CD4-positive, CD25-positive, alpha-beta regulatory T cell (primary cell): ENCODE results near the gene KCTD6. TPM values are rescaled to one million over a fixed set of nuclear protein-coding genes. Genes with fewer than 3 reads are reported as not detected.

ENCODE experiments used
- ATAC-seq, 2 donors: fragments of 150-1000 bp; cut with Tn5 transposase; one replicate each; pipeline ENCODE4 v1.10.0; 2021; ENCODE audit warnings: low read depth in 2 of 2, moderate number of reproducible peaks in 2 of 2, moderate library complexity in 1 of 2
- DNase-seq, 3 donors: peaks; one replicate each; pipeline versions ENCODE4 v3.0.0 to v3.0.0-alpha.2; 2012 to 2022; ENCODE audit warnings: mixed read lengths in 1 of 3
- H3K27ac ChIP-seq: one replicate; pipeline ENCODE4 v1.7.0; 2013; ENCODE audit warnings: mild to moderate bottlenecking, low read length; ENCODE audit not compliant: insufficient read depth, poor library complexity, severe bottlenecking
- H3K27me3 ChIP-seq: one replicate; pipeline ENCODE4 v1.7.0; 2013; ENCODE audit warnings: low read length; ENCODE audit not compliant: control insufficient read depth, insufficient read depth
- H3K36me3 ChIP-seq: one replicate; pipeline ENCODE4 v1.7.0; 2013; ENCODE audit warnings: mild to moderate bottlenecking, low read length, moderate library complexity; ENCODE audit not compliant: control insufficient read depth, insufficient read depth
- H3K4me1 ChIP-seq: 2 replicates; pipeline ENCODE4 v1.7.0; 2013; ENCODE audit warnings: mild to moderate bottlenecking, low read length; ENCODE audit not compliant: insufficient read depth, control insufficient read depth, poor library complexity, severe bottlenecking
- H3K4me3 ChIP-seq: one replicate; pipeline ENCODE4 v1.7.0; 2013; ENCODE audit warnings: low read depth, mild to moderate bottlenecking, low read length, moderate library complexity
- H3K9me3 ChIP-seq, 2 experiments: 1 replicate in 1 of 2; 2 replicates in 1 of 2; pipeline ENCODE4 v1.7.0; 2013; ENCODE audit warnings: low read length in 2 of 2, mild to moderate bottlenecking in 1 of 2, moderate library complexity in 1 of 2; ENCODE audit not compliant: control insufficient read depth in 2 of 2
- H3K27ac Mint-ChIP-seq, 3 donors: one replicate each; pipeline ENCODE4 v1.8.0; 2020 to 2022; ENCODE audit warnings: mild to moderate bottlenecking in 3 of 3, mixed read lengths in 3 of 3, moderate library complexity in 2 of 3
- H3K27me3 Mint-ChIP-seq: one replicate; pipeline ENCODE4 v1.8.0; 2022; ENCODE audit warnings: mild to moderate bottlenecking, mixed read lengths
- H3K36me3 Mint-ChIP-seq: one replicate; pipeline ENCODE4 v1.8.0; 2020; ENCODE audit warnings: mixed read lengths
- H3K4me1 Mint-ChIP-seq, 4 donors: one replicate each; pipeline ENCODE4 v1.8.0; 2020 to 2022; ENCODE audit warnings: mixed read lengths in 4 of 4, mild to moderate bottlenecking in 1 of 4
- H3K4me3 Mint-ChIP-seq, 4 donors: one replicate each; pipeline ENCODE4 v1.8.0; 2020 to 2022; ENCODE audit warnings: mild to moderate bottlenecking in 4 of 4, mixed read lengths in 4 of 4, moderate library complexity in 3 of 4
- H3K9me3 Mint-ChIP-seq, 7 donors: one replicate each; pipeline ENCODE4 v1.8.0; 2020 to 2022; ENCODE audit warnings: mixed read lengths in 7 of 7, mild to moderate bottlenecking in 3 of 7, moderate library complexity in 2 of 7
- polyA plus RNA-seq, 4 donors: library from polyadenylated mRNA; unstranded; fragments of 300-500 nt; fragmentation: Illumina TruSeq; gene quantifications; one replicate each; pipeline ENCODE4 v1.2.3, GENCODE V29; 2021
- total RNA-seq: library from RNA; stranded (reverse); gene quantifications from one replicate; pipeline ENCODE4 v1.2.3, GENCODE V29; 2022

Gene KCTD6
- total and polyA plus RNA-seq, 5 donors from 2014 or later, result 5.8 to 14.3 (median 9.8) TPM

DNA sequence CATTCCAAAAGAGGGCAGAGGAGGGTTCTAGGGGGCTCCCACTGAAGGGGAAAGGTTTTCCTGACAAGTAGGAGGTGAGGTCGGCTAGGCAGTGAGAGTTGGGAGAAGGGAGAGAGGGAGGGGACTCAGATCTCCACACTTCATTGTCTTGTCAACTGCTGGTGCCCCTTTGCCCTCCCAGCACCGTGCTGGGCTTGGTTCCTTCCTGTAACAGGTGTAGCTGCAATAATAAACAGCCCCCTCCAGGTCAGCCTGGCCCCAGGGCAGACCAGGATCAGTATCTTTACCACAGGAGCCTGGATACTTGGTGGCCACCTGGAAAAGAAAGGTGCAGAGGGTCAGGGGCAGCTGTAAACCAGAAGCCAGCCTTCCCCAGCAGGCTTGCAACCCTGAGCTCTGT, 2.9 kb upstream of the KCTD6 start:
- Histone ChIP-seq H3K36me3 (no peaks in the 10 kb centered on the region), H3K4me3 (no peak overlapping the region), H3K27me3 (no peaks in the 10 kb centered on the region), H3K4me1 (peaks cover 26% of the 10 kb centered on the region), H3K9me3 (no peaks in the 10 kb centered on the region), H3K27ac (no peak overlapping the region)
- no peak for DNase-seq
- H3K4me3 Mint-ChIP-seq, result no peak overlapping the region
- no peak overlapping the region for H3K27ac Mint-ChIP-seq
- H3K9me3 Mint-ChIP-seq, result peaks cover 0 to 1% (median 0%) of the 10 kb centered on the region in 7 donors
- peaks cover 7% of the 10 kb centered on the region for H3K27me3 Mint-ChIP-seq
- peaks cover 19 to 38% (median 22%) of the 10 kb centered on the region in 4 donors for H3K4me1 Mint-ChIP-seq
- H3K36me3 Mint-ChIP-seq, result no peaks in the 10 kb centered on the region
- no peak for ATAC-seq

DNA sequence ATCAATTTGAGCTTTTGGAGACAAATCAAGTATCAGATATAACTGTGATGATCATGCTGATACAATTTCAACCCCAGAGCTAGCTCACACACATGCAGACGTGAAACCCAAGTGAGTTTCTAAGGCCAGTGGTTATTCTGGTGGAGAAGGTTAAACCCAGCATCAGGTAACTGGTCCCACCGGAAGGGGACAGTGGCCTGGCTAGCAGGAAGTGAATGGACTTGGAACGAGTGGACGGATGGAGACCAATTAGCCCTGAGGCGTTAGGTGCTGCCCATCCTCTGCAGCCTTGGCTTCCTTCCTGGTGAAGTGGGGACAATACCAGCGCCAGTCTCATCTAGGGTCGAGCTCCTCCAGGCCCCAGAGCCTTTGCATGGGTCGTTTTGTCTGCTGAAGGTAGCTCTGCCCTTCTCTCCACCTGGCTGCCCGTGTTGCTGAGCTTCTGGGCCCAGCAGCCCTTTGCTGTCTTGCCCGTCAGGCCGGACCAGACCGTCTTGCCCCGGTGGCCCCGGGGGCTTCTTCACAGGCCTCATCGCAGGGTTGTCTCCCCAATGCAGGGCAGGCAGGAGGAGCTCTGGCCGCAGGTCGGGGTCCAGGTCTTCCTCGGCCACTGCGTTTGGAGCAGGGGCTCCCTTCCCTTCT, 915 bp upstream of the KCTD6 start:
- H3K27me3 Mint-ChIP-seq, result peaks cover 5% of the 10 kb centered on the region
- H3K4me3 ChIP-seq, result no peak overlapping the region
- ATAC-seq (no peak), DNase-seq (peak in 1 of 3 donors; percentile 5)
- peak overlapping the region; percentile 58 for H3K27ac ChIP-seq
- peaks cover 32% of the 10 kb centered on the region for H3K4me1 ChIP-seq
- no peaks in the 10 kb centered on the region for H3K36me3 Mint-ChIP-seq
- H3K27me3 ChIP-seq, result no peaks in the 10 kb centered on the region
- H3K27ac Mint-ChIP-seq, result peak overlapping the region; percentile 79 to 97 (median 95)
- no peaks in the 10 kb centered on the region for H3K9me3 ChIP-seq
- no peaks in the 10 kb centered on the region for H3K9me3 Mint-ChIP-seq
- H3K36me3 ChIP-seq, result no peaks in the 10 kb centered on the region
- H3K4me3 Mint-ChIP-seq, result peak overlapping the region; percentile 80 to 90 (median 84)
- H3K4me1 Mint-ChIP-seq, result peaks cover 33 to 58% (median 38%) of the 10 kb centered on the region in 4 donors

DNA sequence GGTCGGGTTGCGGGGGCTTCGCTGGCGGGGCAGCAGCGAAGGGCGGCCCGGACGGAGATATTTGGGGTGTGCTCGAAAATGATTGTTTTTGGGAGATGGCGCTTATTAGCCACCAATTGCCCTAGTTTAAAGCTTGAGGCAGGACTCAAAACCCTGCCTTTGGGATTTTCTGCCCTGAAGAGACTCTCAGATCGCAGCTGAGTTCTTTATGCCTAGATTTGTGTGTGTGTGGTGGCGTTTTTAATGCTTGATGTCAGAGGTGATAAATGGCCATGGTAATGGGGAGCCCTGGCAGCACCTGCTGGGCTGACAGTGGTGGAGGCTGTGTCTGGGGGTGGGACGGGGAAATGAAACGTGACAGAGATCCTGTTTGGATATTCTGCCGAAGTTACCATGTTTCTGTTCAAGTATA, 604 bp downstream of the KCTD6 start:
- Histone ChIP-seq H3K27ac (peak overlapping the region; percentile 28), H3K4me3 (peak overlapping the region; percentile 85)

DNA sequence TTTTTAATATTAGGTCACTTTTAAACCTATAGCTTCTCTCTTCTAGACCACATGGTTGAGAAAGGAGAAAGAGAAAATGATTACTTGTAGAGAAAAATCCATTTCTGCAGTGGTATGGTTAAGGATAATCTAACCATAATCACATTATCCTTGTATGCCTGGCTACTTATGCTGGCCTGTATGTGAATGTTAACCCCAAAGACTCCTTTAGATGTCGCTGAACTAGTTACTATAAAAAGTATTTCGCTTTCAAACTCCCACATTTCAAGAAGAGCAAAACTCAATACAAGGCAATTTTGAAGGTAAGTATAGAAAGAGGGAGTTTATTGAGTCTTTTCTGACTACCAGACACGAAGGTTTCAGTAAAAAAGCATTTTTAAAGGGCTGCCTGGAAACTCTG, 2.2 kb downstream of the KCTD6 start:
- no peaks in the 10 kb centered on the region for H3K9me3 ChIP-seq
- peak overlapping the region; percentile 85 for H3K4me3 ChIP-seq
- H3K9me3 Mint-ChIP-seq, result no peaks in the 10 kb centered on the region
- no peak for DNase-seq
- no peaks in the 10 kb centered on the region for H3K27me3 ChIP-seq
- H3K4me1 ChIP-seq, result peaks cover 32% of the 10 kb centered on the region
- H3K36me3 ChIP-seq, result no peaks in the 10 kb centered on the region
- no peak for ATAC-seq
- H3K27ac ChIP-seq, result no peak overlapping the region
- peaks cover 7% of the 10 kb centered on the region for H3K36me3 Mint-ChIP-seq
- peak overlapping the region; percentile 48 to 97 (median 92) for H3K4me3 Mint-ChIP-seq
- peaks cover 44 to 75% (median 48%) of the 10 kb centered on the region in 4 donors for H3K4me1 Mint-ChIP-seq
- H3K27ac Mint-ChIP-seq, result peak overlapping the region in 2 of 3 donors; percentile 16 to 17
- H3K27me3 Mint-ChIP-seq, result no peaks in the 10 kb centered on the region

More for the DNA sequence above, 604 bp downstream of the KCTD6 start:
- Mint-ChIP-seq H3K4me3 (peak overlapping the region; percentile 90 to 97 (median 96)), H3K9me3 (no peaks in the 10 kb centered on the region), H3K27me3 (peaks cover 5% of the 10 kb centered on the region), H3K4me1 (peaks cover 40 to 73% (median 46%) of the 10 kb centered on the region in 4 donors), H3K27ac (peak overlapping the region; percentile 58 to 94 (median 86)), H3K36me3 (no peaks in the 10 kb centered on the region)
- Histone ChIP-seq H3K9me3 (no peaks in the 10 kb centered on the region), H3K27me3 (no peaks in the 10 kb centered on the region), H3K36me3 (no peaks in the 10 kb centered on the region), H3K4me1 (peaks cover 32% of the 10 kb centered on the region)
- DNase-seq (peak in 2 of 3 donors; percentile 29 to 63), ATAC-seq (no peak)

DNA sequence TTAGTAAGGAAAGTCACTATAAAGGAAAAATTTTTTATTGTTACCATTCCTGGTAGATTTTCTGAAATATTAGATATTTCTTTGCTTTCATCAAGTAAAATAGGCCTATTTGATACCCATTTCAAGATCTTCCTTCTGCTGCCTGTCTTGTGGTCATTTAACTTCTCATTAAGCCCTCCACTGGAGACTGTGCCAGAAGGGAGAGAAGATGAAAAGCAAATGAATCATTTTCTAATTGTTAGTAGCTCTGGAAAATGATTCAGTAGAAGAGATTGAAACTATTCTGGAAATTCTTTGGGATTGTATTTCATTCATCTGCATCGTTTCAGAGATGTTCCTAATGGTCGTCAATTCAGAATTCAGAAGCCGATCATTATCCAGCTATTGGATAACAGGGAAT, 3.2 kb downstream of the KCTD6 start:
- H3K36me3 Mint-ChIP-seq, result peaks cover 11% of the 10 kb centered on the region
- ATAC-seq (no peak), DNase-seq (no peak)
- H3K27me3 Mint-ChIP-seq, result no peaks in the 10 kb centered on the region
- H3K4me3 Mint-ChIP-seq, result peak overlapping the region in 2 of 4 donors; percentile 24 to 97
- Histone ChIP-seq H3K4me1 (peaks cover 32% of the 10 kb centered on the region), H3K36me3 (peaks cover 3% of the 10 kb centered on the region), H3K4me3 (peak overlapping the region; percentile 37), H3K27me3 (no peaks in the 10 kb centered on the region), H3K9me3 (no peaks in the 10 kb centered on the region), H3K27ac (no peak overlapping the region)
- H3K4me1 Mint-ChIP-seq, result peaks cover 41 to 74% (median 44%) of the 10 kb centered on the region in 4 donors
- no peak overlapping the region for H3K27ac Mint-ChIP-seq
- H3K9me3 Mint-ChIP-seq, result no peaks in the 10 kb centered on the region

DNA sequence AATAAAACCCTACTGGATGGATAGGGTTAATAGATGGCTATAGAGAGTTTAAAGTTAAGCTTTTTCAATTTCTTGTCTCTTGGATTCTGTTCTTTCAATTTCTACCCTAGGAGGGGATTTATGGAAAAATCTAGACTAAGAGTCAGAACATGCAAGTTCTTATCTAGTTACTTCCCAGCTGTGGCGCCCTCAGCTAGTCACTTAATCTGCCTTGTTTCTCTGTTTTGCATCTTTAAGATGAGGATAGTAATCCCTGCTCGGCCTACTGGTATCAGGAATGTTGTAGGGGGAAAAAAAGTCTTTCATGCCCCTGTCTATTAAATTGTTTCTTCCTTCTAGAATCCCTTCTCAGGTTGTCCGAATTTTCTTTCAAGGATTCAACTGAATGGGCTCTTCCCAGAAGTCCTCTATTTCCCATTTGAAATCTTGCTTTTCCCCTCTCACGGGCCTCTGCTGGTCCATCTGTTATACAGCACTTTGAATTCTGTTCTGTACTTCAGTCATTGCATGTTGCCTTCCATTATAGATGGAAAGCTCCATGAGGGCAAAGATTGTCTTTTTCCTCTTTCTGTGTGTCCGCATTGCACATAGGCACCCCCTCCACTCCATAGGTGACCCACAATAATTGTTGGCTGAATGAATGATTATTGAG, 4.4 kb downstream of the KCTD6 start:
- Histone ChIP-seq H3K9me3 (no peaks in the 10 kb centered on the region), H3K4me3 (no peak overlapping the region), H3K27ac (no peak overlapping the region), H3K36me3 (peaks cover 5% of the 10 kb centered on the region), H3K4me1 (peaks cover 23% of the 10 kb centered on the region), H3K27me3 (no peaks in the 10 kb centered on the region)
- DNase-seq (no peak), ATAC-seq (no peak)
- H3K27ac Mint-ChIP-seq, result no peak overlapping the region
- H3K4me1 Mint-ChIP-seq, result peaks cover 44 to 72% (median 46%) of the 10 kb centered on the region in 4 donors
- peaks cover 20% of the 10 kb centered on the region for H3K36me3 Mint-ChIP-seq
- H3K27me3 Mint-ChIP-seq, result no peaks in the 10 kb centered on the region
- H3K9me3 Mint-ChIP-seq, result no peaks in the 10 kb centered on the region
- H3K4me3 Mint-ChIP-seq, result peak overlapping the region in 1 of 4 donors; percentile 1

DNA sequence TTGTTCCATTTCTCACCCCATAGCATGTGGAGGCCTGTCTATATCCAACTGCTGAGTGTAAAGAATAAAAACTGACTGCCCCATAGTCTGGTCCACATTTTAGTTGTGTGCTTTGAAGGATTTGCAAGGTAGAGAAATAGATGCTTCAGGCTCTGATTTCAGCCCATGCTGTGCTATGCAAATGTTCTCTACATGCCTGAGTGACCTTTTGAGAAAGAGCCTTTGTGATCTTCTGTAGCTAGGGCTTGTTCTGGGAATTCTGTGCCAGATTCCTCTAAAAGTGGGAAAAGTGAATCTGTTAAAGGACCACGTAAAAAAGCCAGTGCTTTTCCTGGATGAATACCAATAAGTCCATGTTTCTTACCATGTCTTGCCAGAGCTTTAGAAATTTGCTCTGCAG, 5.2 kb downstream of the KCTD6 start:
- H3K36me3 Mint-ChIP-seq, result peaks cover 20% of the 10 kb centered on the region
- ATAC-seq (no peak), DNase-seq (no peak)
- Histone ChIP-seq H3K27ac (no peak overlapping the region), H3K4me3 (no peak overlapping the region), H3K36me3 (peaks cover 11% of the 10 kb centered on the region), H3K27me3 (no peaks in the 10 kb centered on the region), H3K4me1 (peaks cover 21% of the 10 kb centered on the region), H3K9me3 (no peaks in the 10 kb centered on the region)
- peaks cover 44 to 73% (median 48%) of the 10 kb centered on the region in 4 donors for H3K4me1 Mint-ChIP-seq
- H3K9me3 Mint-ChIP-seq, result no peaks in the 10 kb centered on the region
- H3K27me3 Mint-ChIP-seq, result no peaks in the 10 kb centered on the region
- H3K27ac Mint-ChIP-seq, result no peak overlapping the region
- H3K4me3 Mint-ChIP-seq, result no peak overlapping the region
